ENCODE measurements around the gene LRP1B. TPM values are rescaled to one million over a fixed set of nuclear protein-coding genes. Genes with fewer than 3 reads are reported as not detected.

LRP1B gene
- total and polyA plus RNA-seq, 2 of the 8 experiments (the other 6 are each of a cell fraction or from before 2014, with no cell fraction given), result 0.03 TPM; not detected in 1

DNA sequence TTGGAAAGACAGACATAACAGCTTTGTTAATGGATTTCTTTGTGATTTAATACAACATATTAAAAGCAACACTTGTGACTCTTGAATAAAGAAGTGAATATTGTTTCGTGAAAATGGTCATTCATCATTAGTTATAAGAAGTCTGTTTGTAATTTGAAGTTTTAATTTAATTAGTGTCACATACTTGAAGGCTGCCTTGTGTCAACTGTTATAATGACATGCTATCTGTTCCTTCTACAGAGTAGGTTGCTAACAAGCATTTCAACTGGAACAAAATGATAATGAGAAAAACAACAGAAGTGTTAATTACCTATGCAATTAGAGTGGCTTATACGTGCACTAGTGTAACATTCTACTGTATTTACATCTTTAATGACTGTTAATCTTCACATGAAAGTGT is 624.7 kb downstream of the LRP1B start:
- Histone ChIP-seq H3K9ac (replicated peaks in 1 of 4; ENCODE audit: extremely low read depth in 1 of 4, low read depth in 3 of 4, low read length in 3 of 4) (no peak overlapping the region), H3K4me1 (replicated peaks in 1 of 4; ENCODE audit: control insufficient read depth in 3 of 4, insufficient read depth in 4 of 4, low read length in 3 of 4) (no peaks in the 10 kb centered on the region), H3K23me2 (ENCODE audit: low read depth, low read length) (peaks cover 2% of the 10 kb centered on the region; the same call in 1 of the 2 replicates), H2AK5ac (ENCODE audit: low read depth, low read length) (no peak overlapping the region), H3K79me1 (ENCODE audit: low read depth, low read length) (no peaks in the 10 kb centered on the region), H4K20me1 (replicated peaks in 1 of 2; ENCODE audit: control insufficient read depth in 1 of 2, insufficient read depth in 2 of 2, low read length in 2 of 2) (no peaks in the 10 kb centered on the region), H2BK12ac (ENCODE audit: low read depth, low read length) (no peak overlapping the region), H2BK15ac (ENCODE audit: low read length) (no peak overlapping the region), H4K8ac (ENCODE audit: extremely low read depth, insufficient read depth, low read length) (no peak overlapping the region), H3K18ac (ENCODE audit: extremely low read depth, low read length) (no peak overlapping the region), H2BK120ac (replicated peaks; ENCODE audit: low read depth, low read length) (no peak overlapping the region), H3K27me3 (replicated peaks in 1 of 4; ENCODE audit: control insufficient read depth in 3 of 4, extremely low read depth in 1 of 4, insufficient read depth in 3 of 4, low read length in 3 of 4) (no peaks in the 10 kb centered on the region), H3K4me3 (ENCODE audit: extremely low read depth in 1 of 4, insufficient read depth in 2 of 4, low read depth in 3 of 4, low read length in 4 of 4) (no peak overlapping the region), H4K91ac (replicated peaks; ENCODE audit: insufficient read length, low read length) (no peak overlapping the region), H3K4me2 (ENCODE audit: insufficient read depth in 1 of 2, low read depth in 2 of 2, low read length in 2 of 2) (no peak overlapping the region), H3K56ac (replicated peaks; ENCODE audit: insufficient read length, low read depth, low read length) (no peak overlapping the region), H2BK5ac (ENCODE audit: low read depth, low read length) (no peak overlapping the region), H2BK20ac (ENCODE audit: low read length) (no peak overlapping the region), H3K23ac (ENCODE audit: insufficient read length) (no peak overlapping the region), H3K79me2 (ENCODE audit: control insufficient read depth in 1 of 2, insufficient read depth in 2 of 2, low read length in 2 of 2) (no peaks in the 10 kb centered on the region), H2AFZ (ENCODE audit: low read length) (no peak overlapping the region), H3K4ac (replicated peaks; ENCODE audit: insufficient read length, low read depth, low read length) (no peak overlapping the region), H3K9me3 (ENCODE audit: insufficient read depth in 2 of 2, low read depth in 1 of 2, low read length in 1 of 2) (no peaks in the 10 kb centered on the region), H4K5ac (ENCODE audit: insufficient read length, low read depth, low read length) (no peak overlapping the region), H3K36me3 (ENCODE audit: control insufficient read depth in 2 of 4, insufficient read depth in 4 of 4, low read length in 3 of 4) (no peaks in the 10 kb centered on the region), H3K27ac (ENCODE audit: low read depth, low read length) (no peak overlapping the region), H3K14ac (ENCODE audit: insufficient read length) (no peak overlapping the region)
- no peak for FAIRE-seq
- CTCF ChIA-PET (ENCODE audit: partially characterized antibody), result no interaction called here
- POLR2A ChIA-PET (ENCODE audit: partially characterized antibody), result no interaction called here
- 84% methylated on average over 2 of the region's 2 CpGs; no CpG with 5 or more reads in 1 of the 2 experiments for WGBS, 2 experiments (ENCODE audit: extremely low coverage in 1 of 2, insufficient coverage in 1 of 2, insufficient read length in 1 of 2, insufficient replicate concordance in 2 of 2, low coverage in 1 of 2, low lambda C conversion rate in 2 of 2, missing lambda C conversion rate in 1 of 2)
- no peak for DNase-seq (ENCODE audit: low read depth in 1 of 2, low spot score in 2 of 2)
- TF ChIP-seq BACH1 (IDR thresholded peaks at IDR 0.05; ENCODE audit: low read length), result no peak
- TF ChIP-seq ATF2 (IDR thresholded peaks at IDR 0.05; ENCODE audit: low read length), result no peak
- TF ChIP-seq MAFK (IDR thresholded peaks at IDR 0.05; ENCODE audit: low read depth, low read length), result no peak
- TF ChIP-seq TBP (IDR thresholded peaks at IDR 0.05; ENCODE audit: low read depth, low read length), result no peak
- TF ChIP-seq GTF2F1 (IDR thresholded peaks at IDR 0.05; ENCODE audit: borderline replicate concordance, low read depth, low read length), result no peak
- no peak for TF ChIP-seq RFX5 (IDR thresholded peaks at IDR 0.05; ENCODE audit: borderline replicate concordance, low read depth, low read length)
- no peak for TF ChIP-seq KDM1A (IDR thresholded peaks at IDR 0.05; ENCODE audit: borderline replicate concordance, low read length)
- TF ChIP-seq, protein P1, sequence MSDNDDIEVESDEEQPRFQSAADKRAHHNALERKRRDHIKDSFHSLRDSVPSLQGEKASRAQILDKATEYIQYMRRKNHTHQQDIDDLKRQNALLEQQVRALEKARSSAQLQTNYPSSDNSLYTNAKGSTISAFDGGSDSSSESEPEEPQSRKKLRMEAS (IDR thresholded peaks at IDR 0.05), result no peak
- TF ChIP-seq BRCA1 (IDR thresholded peaks at IDR 0.05; ENCODE audit: low read depth, low read length), result no peak
- TF ChIP-seq HDAC2 (IDR thresholded peaks at IDR 0.05; ENCODE audit: borderline replicate concordance in 1 of 2, low read depth in 2 of 2, low read length in 2 of 2), result no peak
- TF ChIP-seq BCL11A (IDR thresholded peaks at IDR 0.05; ENCODE audit: low read depth in 2 of 2, low read length in 2 of 2), result no peak
- TF ChIP-seq RAD21 (IDR thresholded peaks at IDR 0.05 in 1 of 2, conservative IDR thresholded peaks at IDR 0.05 in 1 of 2; ENCODE audit: low read depth in 2 of 2, low read length in 2 of 2), result no peak

Data from H1 (cell line).